Endothelial cell of hepatic sinusoid (primary cell): ENCODE results near the gene INSM1.
"Not testable (repeated sequence)": the region's sequence is repeated elsewhere in the genome, so short reads cannot be mapped to it uniquely, and the experiment has no call there.

Experiments
- in situ Hi-C: cut with HindIII; loops from 2 replicates; pipeline ENCODE4 v1.10.0; 2017; ENCODE audit warnings: low sequenced_read_pairs

The INSM1 gene

GRCh38 chr20:20367575-20368417, at the start of gene INSM1:
TSS of gene INSM1 (plus strand) at chr20:20368104. CDS start at chr20:20368268, 164 bp downstream.
- in situ Hi-C loops: no loop called here

- in situ Hi-C loops: no loop called here
Observed at GRCh38 chr20:20318365-20319161, 49.3 kb upstream of the INSM1 start.

- in situ Hi-C loops: no loop called here
Observed at GRCh38 chr20:20321134-20321533, 46.8 kb upstream of the INSM1 start.

GRCh38 chr20:20321917-20322316, 46.0 kb upstream of the INSM1 start:
- in situ Hi-C loops: no loop called here

GRCh38 chr20:20322912-20323311, 45.0 kb upstream of the INSM1 start:
- in situ Hi-C loops: no loop called here

- in situ Hi-C loops: no loop called here
Observed at GRCh38 chr20:20327746-20328145, 40.2 kb upstream of the INSM1 start.

- in situ Hi-C loops: no loop called here
Observed at GRCh38 chr20:20329564-20329963, 38.3 kb upstream of the INSM1 start.

- in situ Hi-C loops: no loop called here
Observed at GRCh38 chr20:20331156-20331555, 36.7 kb upstream of the INSM1 start.

- in situ Hi-C loops: no loop called here
Observed at GRCh38 chr20:20331817-20332216, 36.1 kb upstream of the INSM1 start.

- in situ Hi-C loops: no loop called here
Observed at GRCh38 chr20:20333866-20334265, 34.0 kb upstream of the INSM1 start.

- in situ Hi-C loops: no loop called here
Observed at GRCh38 chr20:20334489-20334888, 33.4 kb upstream of the INSM1 start.

GRCh38 chr20:20338133-20338730, 29.7 kb upstream of the INSM1 start:
- in situ Hi-C loops: no loop called here

- in situ Hi-C loops: no loop called here
Observed at GRCh38 chr20:20340443-20340842, 27.5 kb upstream of the INSM1 start.

- in situ Hi-C loops: no loop called here
Observed at GRCh38 chr20:20341371-20341770, 26.5 kb upstream of the INSM1 start.

- in situ Hi-C loops: no loop called here
Observed at GRCh38 chr20:20342066-20342465, 25.8 kb upstream of the INSM1 start.

GRCh38 chr20:20343932-20344331, 24.0 kb upstream of the INSM1 start:
- in situ Hi-C loops: no loop called here

- in situ Hi-C loops: no loop called here
Observed at GRCh38 chr20:20344476-20344875, 23.4 kb upstream of the INSM1 start.

GRCh38 chr20:20353576-20353975, 14.3 kb upstream of the INSM1 start:
- in situ Hi-C loops: no loop called here

- in situ Hi-C loops: not testable (repeated sequence)
Observed at GRCh38 chr20:20355503-20355902, 12.4 kb upstream of the INSM1 start.

- in situ Hi-C loops: no loop called here
Observed at GRCh38 chr20:20358801-20359200, 9.1 kb upstream of the INSM1 start.

GRCh38 chr20:20359628-20360027, 8.3 kb upstream of the INSM1 start:
- in situ Hi-C loops: no loop called here

GRCh38 chr20:20360464-20360863, 7.4 kb upstream of the INSM1 start:
- in situ Hi-C loops: no loop called here
